Ascending aorta (tissue), 2 donors: ENCODE measurements around the gene EHBP1. TPM values are rescaled to one million over a fixed set of nuclear protein-coding genes. Genes with fewer than 3 reads are reported as not detected.

Source experiments
- DNase-seq, 2 donors: peaks; one replicate each; pipeline ENCODE4 v3.0.0-alpha.2; 2019; ENCODE audit warnings: low spot score in 2 of 2
- H3K27ac ChIP-seq, 2 donors: fragments of 200-600 bp; sonication (generic); one replicate each; pipeline ENCODE4 v1.5.1; 2016 to 2017; ENCODE audit warnings: mild to moderate bottlenecking in 1 of 2
- H3K27me3 ChIP-seq: fragments of 200-600 bp; sonication (generic); one replicate; pipeline ENCODE4 v1.5.1; 2017
- H3K36me3 ChIP-seq, 2 donors: fragments of 200-600 bp; sonication (generic); one replicate each; pipeline ENCODE4 v1.5.1; 2016
- H3K4me1 ChIP-seq, 2 donors: fragments of 200-600 bp; sonication (generic); one replicate each; pipeline ENCODE4 v1.5.1; 2016 to 2017; ENCODE audit warnings: mild to moderate bottlenecking in 1 of 2
- H3K4me3 ChIP-seq, 2 donors: fragments of 200-600 bp; sonication (generic); one replicate each; pipeline ENCODE4 v1.5.1; 2016 to 2017; ENCODE audit warnings: mild to moderate bottlenecking in 1 of 2
- H3K9me3 ChIP-seq, 2 donors: fragments of 200-600 bp; sonication (generic); one replicate each; pipeline ENCODE4 v1.5.1; 2016
- intact Hi-C: fragments of 100-400 bp; cut with DNase I; formaldehyde crosslinking; loops from one replicate; pipeline ENCODE4 v1.15.1; 2023
- total RNA-seq: library from RNA; depleted of rRNA; stranded (reverse); fragments of >200 nt; gene quantifications from one replicate; pipeline ENCODE4 v1.1.0, GENCODE V29; 2016
- TF ChIP-seq, protein P1 (sequence below), 3 experiments: fragments of 200-600 bp in 2 of 3; fragments of 450-650 bp in 1 of 3; sonication (generic) in 2 of 3; IDR thresholded peaks; one replicate each; pipeline ENCODE4 v1.5.1; 2016 to 2019; ENCODE audit warnings: antibody characterized with exemption in 3 of 3, mild to moderate bottlenecking in 1 of 3, moderate library complexity in 1 of 3

Gene EHBP1
- total RNA-seq, 1 donor from 2014 or later, result 19.9 TPM

DNA sequence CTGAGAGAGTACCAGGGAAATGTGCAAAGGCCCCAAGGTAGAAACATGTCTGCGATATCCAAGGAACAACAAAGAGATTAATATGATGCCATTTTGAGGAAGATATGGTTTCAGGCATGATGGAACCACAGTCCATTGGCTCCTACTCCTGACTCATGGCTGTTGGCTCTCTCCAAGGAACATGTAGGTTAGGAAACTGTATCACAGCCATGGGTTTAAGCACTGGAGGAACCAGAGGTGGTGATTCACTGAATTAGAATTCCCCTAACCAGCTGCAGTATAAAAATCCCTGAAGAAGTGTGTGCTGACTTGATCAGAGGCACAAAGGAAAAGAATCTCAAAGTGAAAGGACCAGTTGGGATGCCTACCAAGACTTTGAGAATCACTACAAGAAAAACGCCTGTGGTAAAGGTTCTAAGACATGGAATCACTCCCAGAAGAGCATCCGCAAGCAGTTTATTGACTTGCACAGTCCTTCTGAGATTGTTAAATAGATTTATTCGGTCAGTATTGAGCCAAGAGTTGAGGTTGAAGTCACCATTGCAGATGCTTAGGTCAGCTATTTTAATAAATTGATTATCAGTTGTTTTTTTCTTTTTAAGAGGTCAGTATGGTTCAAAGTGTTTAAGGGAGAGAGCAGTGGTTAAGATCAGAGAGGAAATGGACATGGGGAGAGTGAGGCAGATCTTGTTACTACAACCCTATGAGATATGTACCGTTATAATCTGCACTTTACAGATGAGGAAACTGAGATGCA, 234.4 kb downstream of the EHBP1 start:
- no peak overlapping the region for H3K27ac ChIP-seq
- intact Hi-C loops, result no loop called here
- DNase-seq, result no peak
- H3K4me3 ChIP-seq, result no peak overlapping the region
- peaks cover 0 to 3% of the 10 kb centered on the region in 2 donors for H3K36me3 ChIP-seq
- H3K4me1 ChIP-seq, result no peaks in the 10 kb centered on the region
- H3K27me3 ChIP-seq, result no peaks in the 10 kb centered on the region
- TF ChIP-seq, protein P1, sequence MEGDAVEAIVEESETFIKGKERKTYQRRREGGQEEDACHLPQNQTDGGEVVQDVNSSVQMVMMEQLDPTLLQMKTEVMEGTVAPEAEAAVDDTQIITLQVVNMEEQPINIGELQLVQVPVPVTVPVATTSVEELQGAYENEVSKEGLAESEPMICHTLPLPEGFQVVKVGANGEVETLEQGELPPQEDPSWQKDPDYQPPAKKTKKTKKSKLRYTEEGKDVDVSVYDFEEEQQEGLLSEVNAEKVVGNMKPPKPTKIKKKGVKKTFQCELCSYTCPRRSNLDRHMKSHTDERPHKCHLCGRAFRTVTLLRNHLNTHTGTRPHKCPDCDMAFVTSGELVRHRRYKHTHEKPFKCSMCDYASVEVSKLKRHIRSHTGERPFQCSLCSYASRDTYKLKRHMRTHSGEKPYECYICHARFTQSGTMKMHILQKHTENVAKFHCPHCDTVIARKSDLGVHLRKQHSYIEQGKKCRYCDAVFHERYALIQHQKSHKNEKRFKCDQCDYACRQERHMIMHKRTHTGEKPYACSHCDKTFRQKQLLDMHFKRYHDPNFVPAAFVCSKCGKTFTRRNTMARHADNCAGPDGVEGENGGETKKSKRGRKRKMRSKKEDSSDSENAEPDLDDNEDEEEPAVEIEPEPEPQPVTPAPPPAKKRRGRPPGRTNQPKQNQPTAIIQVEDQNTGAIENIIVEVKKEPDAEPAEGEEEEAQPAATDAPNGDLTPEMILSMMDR (IDR thresholded peaks at IDR 0.05), result no peak
- H3K9me3 ChIP-seq, result no peaks in the 10 kb centered on the region

DNA sequence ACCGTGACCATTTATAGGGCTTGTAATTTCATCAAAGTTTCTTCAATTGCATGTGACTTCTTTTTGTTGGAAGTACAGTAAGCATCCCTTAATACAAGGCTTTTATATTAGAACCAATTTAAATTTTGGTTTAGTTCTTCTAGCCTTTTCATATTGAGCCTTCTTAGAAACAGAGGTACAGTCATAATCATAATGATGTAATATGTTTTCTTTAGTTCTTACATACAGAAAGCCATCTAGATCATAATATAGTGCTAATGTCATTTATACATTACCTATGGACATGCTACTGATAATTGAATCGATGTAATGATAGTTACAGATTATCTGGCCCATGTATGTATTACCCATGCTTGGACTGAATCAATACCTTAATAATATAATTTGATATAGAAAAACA, 235.2 kb downstream of the EHBP1 start:
- Histone ChIP-seq H3K4me3 (no peak overlapping the region), H3K4me1 (no peaks in the 10 kb centered on the region), H3K9me3 (no peaks in the 10 kb centered on the region), H3K36me3 (peaks cover 0 to 3% of the 10 kb centered on the region in 2 donors), H3K27me3 (no peaks in the 10 kb centered on the region), H3K27ac (no peak overlapping the region)
- intact Hi-C loops, result no loop called here
- no peak for DNase-seq
- TF ChIP-seq, protein P1 (IDR thresholded peaks at IDR 0.05), result no peak

DNA sequence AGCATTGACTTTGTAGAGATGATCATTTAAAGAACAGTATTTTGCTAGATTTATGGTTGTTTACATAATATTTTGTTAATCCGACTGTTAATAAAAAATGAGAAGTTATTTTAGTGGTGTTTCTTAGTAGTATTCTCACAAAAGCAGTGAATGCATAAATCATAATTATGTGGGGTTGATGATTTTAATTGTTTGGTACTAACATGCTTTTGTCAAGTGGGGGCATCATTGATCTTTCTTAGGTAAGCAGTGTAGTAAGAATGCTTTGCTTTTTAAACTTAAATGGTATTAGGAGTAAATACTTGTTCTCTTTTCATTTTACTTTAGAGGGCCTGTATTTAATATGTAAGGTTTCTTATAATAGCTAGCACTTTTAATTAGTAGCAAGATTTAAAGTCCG, 235.9 kb downstream of the EHBP1 start:
- no peaks in the 10 kb centered on the region for H3K4me1 ChIP-seq
- intact Hi-C loops, result no loop called here
- no peak overlapping the region for H3K27ac ChIP-seq
- H3K36me3 ChIP-seq, result peaks cover 0 to 3% of the 10 kb centered on the region in 2 donors
- H3K27me3 ChIP-seq, result no peaks in the 10 kb centered on the region
- TF ChIP-seq, protein P1 (IDR thresholded peaks at IDR 0.05), result no peak
- no peak overlapping the region for H3K4me3 ChIP-seq
- H3K9me3 ChIP-seq, result no peaks in the 10 kb centered on the region
- DNase-seq, result no peak

DNA sequence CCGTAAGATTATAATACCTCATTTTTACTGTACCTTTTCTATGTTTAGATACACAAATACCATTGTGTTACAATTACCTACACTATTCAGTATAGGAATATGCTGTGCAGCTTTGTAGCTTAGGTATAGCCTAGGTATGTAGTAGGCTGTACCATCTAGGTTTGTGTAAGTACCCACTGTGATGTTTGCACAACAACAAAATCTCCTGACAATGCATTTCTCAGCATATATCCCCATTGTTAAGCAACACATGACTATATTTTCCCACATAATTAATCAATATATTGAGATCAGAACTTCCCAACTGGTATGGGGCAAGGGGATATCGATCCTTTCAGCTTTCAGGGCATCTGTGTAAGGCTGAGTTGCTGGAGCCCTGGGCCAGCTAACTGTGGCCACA, 238.8 kb downstream of the EHBP1 start:
- Histone ChIP-seq H3K36me3 (peaks cover 3 to 4% of the 10 kb centered on the region in 2 donors), H3K4me1 (no peaks in the 10 kb centered on the region), H3K4me3 (no peak overlapping the region), H3K27me3 (no peaks in the 10 kb centered on the region), H3K9me3 (no peaks in the 10 kb centered on the region), H3K27ac (no peak overlapping the region)
- intact Hi-C loops, result no loop called here
- TF ChIP-seq, protein P1 (IDR thresholded peaks at IDR 0.05), result no peak
- DNase-seq, result no peak

DNA sequence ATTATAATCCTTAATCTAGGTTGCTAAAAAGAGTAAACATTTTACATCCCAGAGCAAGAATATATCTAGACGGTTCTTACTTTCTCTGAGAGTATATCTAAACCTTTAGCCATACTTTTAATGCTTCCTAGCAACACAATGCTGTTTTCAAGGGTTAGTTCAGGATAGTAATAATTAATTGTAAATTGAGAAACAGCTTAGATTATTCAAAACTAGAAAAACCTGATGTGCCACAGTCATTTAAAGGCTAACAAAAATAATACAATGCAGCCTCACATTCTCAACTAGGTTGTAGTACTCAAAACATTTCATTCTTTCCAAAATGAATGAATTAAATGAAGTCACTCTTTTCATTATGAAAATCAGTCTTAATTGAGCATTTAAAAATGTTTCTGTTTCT, 241.9 kb downstream of the EHBP1 start:
- peaks cover 3 to 4% of the 10 kb centered on the region in 2 donors for H3K36me3 ChIP-seq
- no peaks in the 10 kb centered on the region for H3K9me3 ChIP-seq
- H3K27me3 ChIP-seq, result no peaks in the 10 kb centered on the region
- intact Hi-C loops, result no loop called here
- TF ChIP-seq, protein P1 (IDR thresholded peaks at IDR 0.05), result no peak
- no peak overlapping the region for H3K27ac ChIP-seq
- DNase-seq, result no peak
- H3K4me3 ChIP-seq, result no peak overlapping the region
- no peaks in the 10 kb centered on the region for H3K4me1 ChIP-seq
